ENCODE results near the gene TPCN2. TPM values are rescaled to one million over a fixed set of nuclear protein-coding genes. Genes with fewer than 3 reads are reported as not detected.

The TPCN2 gene
- total and polyA plus RNA-seq, 2 of the 8 experiments (the other 6 are each of a cell fraction or from before 2014, with no cell fraction given) = 9.7 to 18.6 TPM

- Histone ChIP-seq H4K5ac (ENCODE audit: insufficient read length, low read depth, low read length) (no peak overlapping the region), H2BK120ac (replicated peaks; ENCODE audit: low read depth, low read length) (no peak overlapping the region), H3K18ac (ENCODE audit: extremely low read depth, low read length) (no peak overlapping the region; the same call in none of the 2 replicates), H4K8ac (ENCODE audit: extremely low read depth, insufficient read depth, low read length) (no peak overlapping the region), H3K23ac (ENCODE audit: insufficient read length) (no peak overlapping the region), H2BK12ac (ENCODE audit: low read depth, low read length) (no peak overlapping the region), H3K27ac (ENCODE audit: low read depth, low read length) (no peak overlapping the region), H2BK5ac (ENCODE audit: low read depth, low read length) (no peak overlapping the region), H3K4me3 (ENCODE audit: extremely low read depth in 1 of 4, insufficient read depth in 2 of 4, low read depth in 3 of 4, low read length in 4 of 4) (no peak overlapping the region), H2BK15ac (ENCODE audit: low read length) (no peak overlapping the region), H2BK20ac (ENCODE audit: low read length) (no peak overlapping the region), H3K79me2 (ENCODE audit: control insufficient read depth in 1 of 2, insufficient read depth in 2 of 2, low read length in 2 of 2) (no peaks in the 10 kb centered on the region), H3K36me3 (ENCODE audit: control insufficient read depth in 2 of 4, insufficient read depth in 4 of 4, low read length in 3 of 4) (no peaks in the 10 kb centered on the region), H3K4me1 (replicated peaks in 1 of 4; ENCODE audit: control insufficient read depth in 3 of 4, insufficient read depth in 4 of 4, low read length in 3 of 4) (no peaks in the 10 kb centered on the region; a peak in 1 of 7 replicates), H3K9ac (replicated peaks in 1 of 4; ENCODE audit: extremely low read depth in 1 of 4, low read depth in 3 of 4, low read length in 3 of 4) (no peak overlapping the region), H4K91ac (replicated peaks; ENCODE audit: insufficient read length, low read length) (no peak overlapping the region), H3K79me1 (ENCODE audit: low read depth, low read length) (no peaks in the 10 kb centered on the region), H3K56ac (replicated peaks; ENCODE audit: insufficient read length, low read depth, low read length) (no peak overlapping the region), H4K20me1 (replicated peaks in 1 of 2; ENCODE audit: control insufficient read depth in 1 of 2, insufficient read depth in 2 of 2, low read length in 2 of 2) (no peaks in the 10 kb centered on the region), H2AFZ (ENCODE audit: low read length) (no peak overlapping the region), H3K4ac (replicated peaks; ENCODE audit: insufficient read length, low read depth, low read length) (no peak overlapping the region), H2AK5ac (ENCODE audit: low read depth, low read length) (no peak overlapping the region), H3K27me3 (replicated peaks in 1 of 4; ENCODE audit: control insufficient read depth in 3 of 4, extremely low read depth in 1 of 4, insufficient read depth in 3 of 4, low read length in 3 of 4) (no peaks in the 10 kb centered on the region; a peak in 1 of 7 replicates), H3K14ac (ENCODE audit: insufficient read length) (no peak overlapping the region), H3K4me2 (ENCODE audit: insufficient read depth in 1 of 2, low read depth in 2 of 2, low read length in 2 of 2) (no peak overlapping the region), H3K23me2 (ENCODE audit: low read depth, low read length) (peaks cover under 1% of the 10 kb centered on the region; the same call in 1 of the 2 replicates), H3K9me3 (ENCODE audit: insufficient read depth in 2 of 2, low read depth in 1 of 2, low read length in 1 of 2) (no peaks in the 10 kb centered on the region; a peak in 2 of 4 replicates)
- ChIA-PET CTCF (ENCODE audit: partially characterized antibody) (interaction anchor here (0.7 to 4.5 kb wide), 8 partner anchors 10 to 556 kb away, joined by 3 to 27 read pairs (median 4); partner anchors contain the start of gene MRGPRF), POLR2A (ENCODE audit: partially characterized antibody) (interaction anchor here (0.7 kb wide), 1 partner anchor 530 kb away, joined by 3 read pairs; no protein-coding TSS in a partner anchor)
- TF ChIP-seq HDAC6 (IDR thresholded peaks at IDR 0.05; ENCODE audit: low read depth, low read length) (no peak), RBBP5 (IDR thresholded peaks at IDR 0.05; ENCODE audit: borderline replicate concordance, low read depth, low read length) (no peak), JUN (IDR thresholded peaks at IDR 0.05; ENCODE audit: low read depth, low read length) (no peak), GTF2F1 (IDR thresholded peaks at IDR 0.05; ENCODE audit: borderline replicate concordance, low read depth, low read length) (no peak), TCF12 (IDR thresholded peaks at IDR 0.05; ENCODE audit: low read depth, low read length) (no peak)
- DNase-seq (ENCODE audit: low read depth in 1 of 2, low spot score in 2 of 2) (no peak), FAIRE-seq (no peak)
- 79% methylated on average over 32 of the region's 41 CpGs; no CpG with 5 or more reads in 1 of the 2 experiments for WGBS, 2 experiments (ENCODE audit: extremely low coverage in 1 of 2, insufficient coverage in 1 of 2, insufficient read length in 1 of 2, insufficient replicate concordance in 2 of 2, low coverage in 1 of 2, low lambda C conversion rate in 2 of 2, missing lambda C conversion rate in 1 of 2)
Measured at GRCh38 chr11:69115586-69116560, 67.1 kb downstream of the TPCN2 start.
